ENCODE measurements around the gene KCNB1.

The KCNB1 gene

GRCh38 chr20:49444553-49444990 lies 37.9 kb downstream of the KCNB1 start:
- no peak for DNase-seq (ENCODE audit: low read depth in 1 of 2, low spot score in 1 of 2)
- no peak for TF ChIP-seq REST (IDR thresholded peaks at IDR 0.05; ENCODE audit: insufficient replicate concordance, low read depth)
- Histone ChIP-seq H3K4me3 (replicated peaks; ENCODE audit: insufficient read depth, low read length) (no peak overlapping the region), H3K27ac (replicated peaks) (no peak overlapping the region), H3K27me3 (ENCODE audit: insufficient read depth, poor library complexity, severe bottlenecking) (peaks cover 3% of the 10 kb centered on the region)

GRCh38 chr20:49437057-49437456 lies 45.4 kb downstream of the KCNB1 start:
- TF ChIP-seq, protein P1, sequence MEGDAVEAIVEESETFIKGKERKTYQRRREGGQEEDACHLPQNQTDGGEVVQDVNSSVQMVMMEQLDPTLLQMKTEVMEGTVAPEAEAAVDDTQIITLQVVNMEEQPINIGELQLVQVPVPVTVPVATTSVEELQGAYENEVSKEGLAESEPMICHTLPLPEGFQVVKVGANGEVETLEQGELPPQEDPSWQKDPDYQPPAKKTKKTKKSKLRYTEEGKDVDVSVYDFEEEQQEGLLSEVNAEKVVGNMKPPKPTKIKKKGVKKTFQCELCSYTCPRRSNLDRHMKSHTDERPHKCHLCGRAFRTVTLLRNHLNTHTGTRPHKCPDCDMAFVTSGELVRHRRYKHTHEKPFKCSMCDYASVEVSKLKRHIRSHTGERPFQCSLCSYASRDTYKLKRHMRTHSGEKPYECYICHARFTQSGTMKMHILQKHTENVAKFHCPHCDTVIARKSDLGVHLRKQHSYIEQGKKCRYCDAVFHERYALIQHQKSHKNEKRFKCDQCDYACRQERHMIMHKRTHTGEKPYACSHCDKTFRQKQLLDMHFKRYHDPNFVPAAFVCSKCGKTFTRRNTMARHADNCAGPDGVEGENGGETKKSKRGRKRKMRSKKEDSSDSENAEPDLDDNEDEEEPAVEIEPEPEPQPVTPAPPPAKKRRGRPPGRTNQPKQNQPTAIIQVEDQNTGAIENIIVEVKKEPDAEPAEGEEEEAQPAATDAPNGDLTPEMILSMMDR (IDR thresholded peaks at IDR 0.05; ENCODE audit: insufficient read depth, low read length) = no peak
- TF ChIP-seq REST (IDR thresholded peaks at IDR 0.05; ENCODE audit: insufficient replicate concordance, low read depth) (no peak), GABPA (IDR thresholded peaks at IDR 0.05; ENCODE audit: low read depth) (no peak), SPI1 (IDR thresholded peaks at IDR 0.05; ENCODE audit: borderline replicate concordance, low read depth) (no peak), POLR2AphosphoS5 (IDR thresholded peaks at IDR 0.05; ENCODE audit: low read depth) (no peak)
- Histone ChIP-seq H3K27ac (replicated peaks) (no peak overlapping the region), H3K4me3 (replicated peaks; ENCODE audit: insufficient read depth, low read length) (no peak overlapping the region), H3K27me3 (ENCODE audit: insufficient read depth, poor library complexity, severe bottlenecking) (peaks cover 3% of the 10 kb centered on the region)
- DNase-seq (ENCODE audit: low read depth in 1 of 2, low spot score in 1 of 2) = no peak

GRCh38 chr20:49435639-49436038 lies 46.8 kb downstream of the KCNB1 start:
- H3K4me3 ChIP-seq (replicated peaks; ENCODE audit: insufficient read depth, low read length) = no peak overlapping the region
- no peak overlapping the region for H3K27ac ChIP-seq (replicated peaks)
- TF ChIP-seq REST (IDR thresholded peaks at IDR 0.05; ENCODE audit: insufficient replicate concordance, low read depth) (no peak), GABPA (IDR thresholded peaks at IDR 0.05; ENCODE audit: low read depth) (no peak), POLR2AphosphoS5 (IDR thresholded peaks at IDR 0.05; ENCODE audit: low read depth) (no peak), SPI1 (IDR thresholded peaks at IDR 0.05; ENCODE audit: borderline replicate concordance, low read depth) (no peak)
- TF ChIP-seq, protein P1 (IDR thresholded peaks at IDR 0.05; ENCODE audit: insufficient read depth, low read length) = no peak
- DNase-seq (ENCODE audit: low read depth in 1 of 2, low spot score in 1 of 2) = no peak
- H3K27me3 ChIP-seq (ENCODE audit: insufficient read depth, poor library complexity, severe bottlenecking) = peaks cover 3% of the 10 kb centered on the region

DNA sequence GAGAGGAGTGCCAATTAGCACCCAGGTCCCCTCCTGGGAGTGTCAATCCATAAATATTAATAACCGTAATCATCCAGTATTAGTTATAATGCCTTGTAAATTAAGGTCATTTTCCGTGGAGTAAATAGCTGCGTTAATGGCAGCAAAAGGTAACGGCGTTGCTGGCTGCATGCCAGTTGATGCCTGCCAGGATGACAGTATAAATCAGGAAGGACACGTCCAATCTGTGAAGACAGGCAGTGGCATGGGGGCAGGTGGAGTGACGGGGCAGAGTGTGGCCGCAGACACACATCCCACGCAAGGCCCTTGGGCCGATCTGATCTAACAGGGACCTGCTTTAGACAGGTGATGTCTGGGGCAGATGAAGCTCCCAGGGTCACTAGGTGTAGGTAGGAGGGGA lies 49.1 kb downstream of the KCNB1 start:
- TF ChIP-seq POLR2AphosphoS5 (IDR thresholded peaks at IDR 0.05; ENCODE audit: low read depth) = no peak
- no peak for TF ChIP-seq SPI1 (IDR thresholded peaks at IDR 0.05; ENCODE audit: borderline replicate concordance, low read depth)
- no peak for TF ChIP-seq GABPA (IDR thresholded peaks at IDR 0.05; ENCODE audit: low read depth)
- TF ChIP-seq, protein P1 (IDR thresholded peaks at IDR 0.05; ENCODE audit: insufficient read depth, low read length) = no peak
- no peak for TF ChIP-seq REST (IDR thresholded peaks at IDR 0.05; ENCODE audit: insufficient replicate concordance, low read depth)
- H3K4me3 ChIP-seq (replicated peaks; ENCODE audit: insufficient read depth, low read length) = no peak overlapping the region
- H3K27me3 ChIP-seq (ENCODE audit: insufficient read depth, poor library complexity, severe bottlenecking) = no peaks in the 10 kb centered on the region
- DNase-seq (ENCODE audit: low read depth in 1 of 2, low spot score in 1 of 2) = no peak
- no peak overlapping the region for H3K27ac ChIP-seq (replicated peaks)

Data from HL-60 (cell line).